Adrenal gland (tissue), 5 donors: Measurements from ENCODE around the gene SPATA12.

ENCODE experiments used
- POLR2A ChIP-seq, 2 donors: fragments of 450-650 bp; IDR thresholded peaks; one replicate each; pipeline ENCODE4 v1.6.1; 2017; ENCODE audit warnings: antibody characterized with exemption in 2 of 2, mild to moderate bottlenecking in 2 of 2, moderate library complexity in 1 of 2
- TF ChIP-seq, protein P1 (sequence below), 6 experiments: fragments of 450-650 bp in 4 of 6; fragments of 200-600 bp in 2 of 6; sonication (generic) in 1 of 6; IDR thresholded peaks; 1 replicate in 5 of 6; 2 replicates in 1 of 6; pipeline versions ENCODE4 v1.5.1 to v1.8.0; 2016 to 2021; ENCODE audit warnings: antibody characterized with exemption in 6 of 6, mild to moderate bottlenecking in 2 of 6, moderate library complexity in 1 of 6
- donor health status: DM: no; HTN: no; CAD: no.

DNA sequence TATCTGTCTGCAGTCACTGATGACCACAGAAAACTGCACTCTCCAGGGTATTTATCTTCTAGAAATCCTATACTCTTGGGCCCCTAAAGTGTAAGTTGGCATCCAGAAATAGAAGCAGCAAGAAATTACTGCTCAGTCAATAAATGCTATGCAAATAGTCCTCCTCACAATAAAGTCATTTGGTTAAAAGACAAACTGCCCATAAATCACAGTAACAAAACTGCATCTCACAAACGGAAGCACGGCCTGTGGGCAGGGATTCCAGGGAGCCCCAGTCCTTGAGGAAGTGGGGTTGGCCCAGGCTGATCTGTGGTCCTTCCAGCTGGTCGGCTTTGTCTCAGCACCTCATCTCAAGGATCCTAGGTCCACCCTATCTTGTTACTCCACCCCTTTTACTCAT, 29.7 kb upstream of the SPATA12 start:
- TF ChIP-seq, protein P1, sequence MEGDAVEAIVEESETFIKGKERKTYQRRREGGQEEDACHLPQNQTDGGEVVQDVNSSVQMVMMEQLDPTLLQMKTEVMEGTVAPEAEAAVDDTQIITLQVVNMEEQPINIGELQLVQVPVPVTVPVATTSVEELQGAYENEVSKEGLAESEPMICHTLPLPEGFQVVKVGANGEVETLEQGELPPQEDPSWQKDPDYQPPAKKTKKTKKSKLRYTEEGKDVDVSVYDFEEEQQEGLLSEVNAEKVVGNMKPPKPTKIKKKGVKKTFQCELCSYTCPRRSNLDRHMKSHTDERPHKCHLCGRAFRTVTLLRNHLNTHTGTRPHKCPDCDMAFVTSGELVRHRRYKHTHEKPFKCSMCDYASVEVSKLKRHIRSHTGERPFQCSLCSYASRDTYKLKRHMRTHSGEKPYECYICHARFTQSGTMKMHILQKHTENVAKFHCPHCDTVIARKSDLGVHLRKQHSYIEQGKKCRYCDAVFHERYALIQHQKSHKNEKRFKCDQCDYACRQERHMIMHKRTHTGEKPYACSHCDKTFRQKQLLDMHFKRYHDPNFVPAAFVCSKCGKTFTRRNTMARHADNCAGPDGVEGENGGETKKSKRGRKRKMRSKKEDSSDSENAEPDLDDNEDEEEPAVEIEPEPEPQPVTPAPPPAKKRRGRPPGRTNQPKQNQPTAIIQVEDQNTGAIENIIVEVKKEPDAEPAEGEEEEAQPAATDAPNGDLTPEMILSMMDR (IDR thresholded peaks at IDR 0.05): no peak
- no peak for TF ChIP-seq POLR2A (IDR thresholded peaks at IDR 0.05)
